Stimulated activated naive B cell treated with anti-CD40 and anti-IgM and Interleukin-4, amounts not matched to agents 10 μg/mL and 1 μg/mL and 100 μg/mL, for 72 hours (primary cell): ENCODE data around the gene TBC1D3B.
A peak's percentile ranks its signal among the peaks of the same experiment; 100 is the strongest.
"Not testable (repeated sequence)": the region's sequence is repeated elsewhere in the genome, so short reads cannot be mapped to it uniquely, and the experiment has no call there.

Source experiments
- ATAC-seq, 2 donors: fragments of 150-1000 bp; cut with Tn5 transposase; replicated peaks; 2 replicates each; pipeline ENCODE4 v1.10.0; 2021; ENCODE audit warnings: moderate library complexity in 1 of 2
- DNase-seq: peaks from one replicate; pipeline ENCODE4 v3.0.0; 2021
- H3K27ac Mint-ChIP-seq: one replicate; pipeline ENCODE4 v1.8.0; 2022; ENCODE audit warnings: mild to moderate bottlenecking, mixed read lengths
- H3K27me3 Mint-ChIP-seq, 2 donors: one replicate each; pipeline ENCODE4 v1.8.0; 2022; ENCODE audit warnings: mixed read lengths in 2 of 2
- H3K36me3 Mint-ChIP-seq, 2 donors: one replicate each; pipeline ENCODE4 v1.8.0; 2022; ENCODE audit warnings: mixed read lengths in 2 of 2, mild to moderate bottlenecking in 1 of 2
- H3K4me1 Mint-ChIP-seq, 2 donors: one replicate each; pipeline ENCODE4 v1.8.0; 2022; ENCODE audit warnings: mixed read lengths in 2 of 2, mild to moderate bottlenecking in 1 of 2
- H3K4me3 Mint-ChIP-seq, 2 donors: one replicate each; pipeline ENCODE4 v1.8.0; 2022; ENCODE audit warnings: mild to moderate bottlenecking in 2 of 2, mixed read lengths in 2 of 2, moderate library complexity in 1 of 2
- H3K9me3 Mint-ChIP-seq, 2 donors: one replicate each; pipeline ENCODE4 v1.8.0; 2022; ENCODE audit warnings: mixed read lengths in 2 of 2, mild to moderate bottlenecking in 1 of 2

TBC1D3B gene

DNA sequence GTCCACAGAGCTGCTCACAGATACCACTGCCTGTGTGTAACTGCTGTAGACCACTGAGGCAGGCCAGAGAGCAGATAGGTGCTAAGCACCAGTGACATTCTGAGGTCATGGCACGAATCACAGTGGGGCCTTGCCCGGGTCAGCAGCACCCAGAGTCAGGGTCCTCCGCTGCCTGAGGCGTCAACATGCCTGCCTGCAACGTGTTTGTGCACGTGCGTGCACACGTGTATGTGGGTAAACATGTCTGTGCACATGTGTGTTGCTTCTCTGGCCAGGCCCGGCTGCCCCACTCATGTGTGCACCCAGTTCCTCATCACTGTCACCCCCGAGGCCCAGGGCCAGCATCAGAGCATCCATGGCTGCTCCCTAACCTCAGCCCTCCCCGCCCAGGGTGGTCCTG lies at the start of gene TBC1D3B:
Gene TBC1D3B (minus strand): TSS at position 101 of the 400 bp plus-strand sequence. CDS start 1,586 bp downstream, outside the sequence.
- not testable (repeated sequence) for H3K4me3 Mint-ChIP-seq, H3K4me1 Mint-ChIP-seq, DNase-seq, H3K27me3 Mint-ChIP-seq, H3K9me3 Mint-ChIP-seq, H3K27ac Mint-ChIP-seq, ATAC-seq, H3K36me3 Mint-ChIP-seq

DNA sequence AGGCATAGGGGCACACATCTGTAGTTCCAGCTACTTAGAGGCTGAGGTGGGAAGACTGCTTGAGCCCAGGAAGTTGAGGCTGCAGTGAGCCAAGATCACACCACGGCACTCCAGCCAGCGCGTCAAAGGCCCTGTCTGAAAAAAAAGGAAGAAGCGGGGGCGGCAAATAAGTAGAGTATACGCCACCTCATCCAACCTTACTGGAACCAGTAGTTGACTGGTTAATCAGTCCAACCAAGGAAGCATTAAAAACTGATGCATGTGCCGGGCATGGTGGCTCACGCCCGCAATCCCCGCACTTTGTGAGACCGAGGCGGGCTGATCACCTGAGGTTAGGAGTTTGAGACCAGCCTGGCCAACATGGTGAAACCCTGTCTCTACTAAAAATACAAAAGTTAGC lies 46.5 kb upstream of the TBC1D3B start:
- not testable (repeated sequence) for H3K9me3 Mint-ChIP-seq, H3K4me1 Mint-ChIP-seq, H3K4me3 Mint-ChIP-seq, ATAC-seq, H3K27me3 Mint-ChIP-seq, H3K27ac Mint-ChIP-seq, H3K36me3 Mint-ChIP-seq, DNase-seq

DNA sequence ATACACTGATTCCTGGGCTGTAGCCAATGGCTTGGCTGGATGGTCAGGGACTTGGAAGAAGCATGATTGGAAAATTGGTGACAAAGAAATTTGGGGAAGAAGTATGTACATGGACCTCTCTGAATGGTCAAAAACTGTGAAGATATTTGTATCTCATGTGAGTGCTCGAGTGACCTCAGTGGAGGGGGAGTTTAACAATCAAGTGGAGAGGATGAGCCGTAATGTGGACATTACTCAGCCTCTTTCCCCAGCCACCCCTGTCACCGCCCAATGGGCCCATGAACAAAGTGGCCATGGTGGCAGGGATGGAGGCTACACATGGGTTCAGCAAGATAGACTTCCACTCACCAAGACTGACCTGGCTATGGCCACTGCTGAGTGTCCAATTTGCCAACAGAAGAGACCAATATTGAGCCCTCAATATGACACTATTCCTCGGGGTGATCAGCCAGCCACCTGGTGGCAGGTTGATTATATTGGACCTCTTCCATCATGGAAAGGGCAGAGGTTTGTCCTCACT lies 45.2 kb upstream of the TBC1D3B start:
- H3K4me1 Mint-ChIP-seq, ATAC-seq, H3K9me3 Mint-ChIP-seq, DNase-seq, H3K27ac Mint-ChIP-seq, H3K4me3 Mint-ChIP-seq: not testable (repeated sequence)
- Mint-ChIP-seq H3K27me3 (peaks cover 5 to 11% of the 10 kb centered on the region in 2 donors), H3K36me3 (peaks cover 10 to 12% of the 10 kb centered on the region in 2 donors)

DNA sequence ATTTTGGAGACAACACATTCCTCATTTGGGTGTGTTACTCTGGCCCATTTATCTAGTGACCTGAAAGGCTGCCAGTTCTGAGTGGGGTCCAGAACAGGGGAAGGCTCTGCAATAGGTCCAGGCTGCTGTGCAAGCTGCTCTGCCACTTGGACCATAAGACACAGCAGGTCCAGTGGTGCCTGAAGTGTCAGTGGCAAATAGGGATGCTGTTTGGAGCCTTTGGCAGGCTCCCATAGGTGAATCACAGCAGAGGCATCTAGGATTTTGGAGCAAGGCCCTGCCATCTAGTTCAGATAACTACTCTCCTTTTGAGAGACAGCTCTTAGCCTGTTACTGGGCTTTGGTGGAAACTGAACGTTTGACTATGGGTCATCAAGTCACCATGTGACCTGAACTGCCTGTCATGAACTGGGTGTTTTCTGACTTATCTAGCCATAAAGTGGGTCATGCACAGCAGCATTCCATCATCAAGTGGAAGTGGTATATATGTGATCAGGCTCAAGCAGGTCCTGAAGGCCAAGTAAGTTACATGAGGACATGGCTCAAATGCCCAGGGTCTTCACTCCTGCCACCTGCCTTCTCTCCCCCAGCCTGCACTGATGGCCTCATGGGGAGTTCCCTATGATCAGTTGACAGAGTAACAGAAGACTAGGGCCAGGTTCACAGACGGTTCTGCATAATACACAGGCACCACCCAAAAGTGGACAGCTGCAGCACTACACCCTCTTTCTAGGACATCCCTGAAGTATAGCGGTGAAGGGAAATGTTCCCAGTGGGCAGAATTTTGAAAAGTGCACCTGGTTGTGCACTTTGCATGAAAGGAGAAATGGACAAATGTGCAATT lies 44.5 kb upstream of the TBC1D3B start:
- ATAC-seq, H3K27ac Mint-ChIP-seq, H3K9me3 Mint-ChIP-seq, H3K4me3 Mint-ChIP-seq, H3K4me1 Mint-ChIP-seq, DNase-seq: not testable (repeated sequence)
- Mint-ChIP-seq H3K27me3 (peaks cover 5 to 11% of the 10 kb centered on the region in 2 donors), H3K36me3 (peaks cover 10 to 12% of the 10 kb centered on the region in 2 donors)

- Mint-ChIP-seq H3K36me3 (peaks cover 10 to 12% of the 10 kb centered on the region in 2 donors), H3K27me3 (peaks cover 5 to 11% of the 10 kb centered on the region in 2 donors)
- H3K27ac Mint-ChIP-seq, H3K4me1 Mint-ChIP-seq, H3K4me3 Mint-ChIP-seq, ATAC-seq, DNase-seq, H3K9me3 Mint-ChIP-seq: not testable (repeated sequence)
These were observed 43.1 kb upstream of the TBC1D3B start for GRCh38 chr17:36219556-36219955.

DNA sequence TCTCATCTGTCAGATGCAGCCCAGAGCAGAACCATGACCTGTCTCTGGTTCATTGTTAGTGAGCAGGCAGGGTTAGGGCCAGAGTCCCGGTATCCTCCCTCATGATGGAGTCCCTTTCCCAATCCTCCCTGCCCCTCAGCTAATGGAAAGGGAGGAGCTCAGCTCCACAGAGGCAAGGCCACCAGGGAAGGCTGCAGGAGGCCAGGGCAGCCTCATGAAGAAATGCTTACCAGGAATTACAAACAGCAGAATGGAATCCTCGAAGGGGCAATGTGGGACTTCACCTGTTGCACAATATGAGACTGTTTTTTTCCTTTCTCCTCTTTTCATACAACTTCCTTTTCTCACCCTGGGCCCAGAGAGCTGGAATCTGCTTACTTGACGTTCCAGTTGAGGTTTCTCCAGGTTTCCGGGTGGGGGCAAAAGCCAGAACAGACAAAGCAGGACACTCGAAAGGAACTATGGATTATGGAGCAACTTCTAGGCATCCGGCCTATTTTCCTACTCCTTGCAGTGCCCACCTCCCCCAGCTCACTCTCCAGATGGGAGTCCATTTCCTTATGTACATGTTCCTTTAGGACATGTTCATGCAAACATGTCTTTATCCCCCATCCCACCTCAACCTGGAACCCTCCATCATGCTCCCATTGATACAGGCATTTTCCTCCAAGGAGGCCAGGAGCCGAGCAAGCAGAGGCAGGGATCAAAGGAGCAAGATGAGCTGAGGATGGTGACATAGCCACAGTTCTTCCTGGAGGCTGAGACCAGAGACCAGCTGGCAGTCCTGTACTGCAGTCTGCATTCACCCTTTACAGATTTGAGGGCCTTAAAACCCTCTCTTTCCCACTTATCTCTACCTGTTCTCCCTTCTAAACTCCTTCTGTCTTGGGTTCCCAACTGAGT lies 39.2 kb upstream of the TBC1D3B start:
- Mint-ChIP-seq H3K4me1 (peaks cover 13 to 32% of the 10 kb centered on the region in 2 donors), H3K27me3 (peaks cover 5 to 11% of the 10 kb centered on the region in 2 donors), H3K36me3 (peaks cover 12 to 13% of the 10 kb centered on the region in 2 donors)
- not testable (repeated sequence) for ATAC-seq, H3K27ac Mint-ChIP-seq, DNase-seq, H3K9me3 Mint-ChIP-seq, H3K4me3 Mint-ChIP-seq

DNA sequence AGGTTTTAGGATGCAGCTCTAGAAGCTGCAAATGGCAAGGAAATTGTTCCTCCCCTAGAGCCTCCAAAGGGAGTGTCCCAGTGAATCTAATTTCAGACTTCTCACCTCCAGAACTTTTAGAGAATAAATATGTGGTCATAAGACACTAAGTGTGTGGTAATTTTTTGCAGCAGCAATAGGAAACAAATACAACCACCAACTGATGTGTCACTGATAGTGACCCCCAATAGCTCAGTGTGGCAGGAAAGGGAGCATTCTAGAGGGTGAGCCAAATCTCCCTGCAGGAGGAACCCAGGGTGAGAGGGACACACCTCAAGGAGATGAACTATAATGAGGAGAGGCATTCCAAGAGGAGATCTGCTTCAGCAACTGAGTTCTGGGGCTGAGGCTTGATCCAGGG lies 38.5 kb upstream of the TBC1D3B start:
- DNase-seq, result no peak
- peaks cover 18 to 39% of the 10 kb centered on the region in 2 donors for H3K4me1 Mint-ChIP-seq
- H3K27me3 Mint-ChIP-seq, result peaks cover 5 to 11% of the 10 kb centered on the region in 2 donors

DNA sequence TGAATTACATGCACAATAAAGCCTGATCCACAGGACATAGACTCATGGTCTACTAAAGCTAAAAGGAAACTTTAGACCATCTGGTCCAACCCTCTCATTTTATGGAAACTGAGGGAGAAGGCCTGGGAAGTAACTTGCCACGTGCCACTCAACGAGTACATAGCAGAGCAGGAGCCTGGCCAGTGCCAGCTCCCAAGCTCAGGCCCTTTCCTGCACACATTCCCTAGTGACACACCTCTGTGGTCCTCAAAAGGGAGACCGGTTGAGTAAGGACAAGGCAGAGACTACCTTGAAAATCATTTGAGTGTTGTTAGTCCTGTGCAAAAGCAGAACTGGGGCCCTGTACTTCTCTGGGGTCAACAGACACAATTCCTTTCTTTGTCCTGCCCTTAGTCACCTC lies 37.3 kb upstream of the TBC1D3B start:
- Mint-ChIP-seq H3K4me3 (no peak overlapping the region), H3K9me3 (peaks cover 4 to 9% of the 10 kb centered on the region in 2 donors), H3K27me3 (peaks cover 5 to 8% of the 10 kb centered on the region in 2 donors), H3K36me3 (peaks cover 8 to 11% of the 10 kb centered on the region in 2 donors), H3K27ac (no peak overlapping the region), H3K4me1 (peaks cover 23 to 46% of the 10 kb centered on the region in 2 donors)
- DNase-seq (no peak), ATAC-seq (no peak)

More for the DNA sequence above, 38.5 kb upstream of the TBC1D3B start:
- Mint-ChIP-seq H3K27ac (no peak overlapping the region), H3K36me3 (peaks cover 12 to 13% of the 10 kb centered on the region in 2 donors), H3K4me3 (no peak overlapping the region), H3K9me3 (peaks cover 5 to 10% of the 10 kb centered on the region in 2 donors)
- ATAC-seq, result no peak

DNA sequence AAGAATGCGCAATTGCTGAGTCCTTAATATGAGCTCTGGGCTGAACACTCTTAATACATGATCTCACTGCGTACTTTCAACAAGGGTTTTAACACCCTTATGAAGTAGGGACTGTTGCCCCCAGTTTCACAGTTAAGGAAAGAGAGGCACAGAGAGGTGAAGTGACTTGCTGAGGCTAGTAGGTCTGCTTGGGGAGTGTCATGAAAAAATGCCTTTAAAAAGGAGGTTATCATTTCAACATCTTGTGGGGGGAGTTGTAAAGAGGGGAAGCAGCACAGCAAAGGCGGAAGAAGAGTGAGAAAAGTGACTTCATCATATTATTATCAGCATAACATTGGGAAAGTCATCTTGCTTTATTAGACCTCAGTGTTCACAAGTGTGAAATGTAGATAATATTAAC lies 36.5 kb upstream of the TBC1D3B start:
- no peak for ATAC-seq
- peaks cover 23 to 46% of the 10 kb centered on the region in 2 donors for H3K4me1 Mint-ChIP-seq
- H3K36me3 Mint-ChIP-seq, result peaks cover 3 to 7% of the 10 kb centered on the region in 2 donors
- peaks cover 0 to 4% of the 10 kb centered on the region in 2 donors for H3K9me3 Mint-ChIP-seq
- no peak for DNase-seq
- no peak overlapping the region for H3K27ac Mint-ChIP-seq
- H3K27me3 Mint-ChIP-seq, result peaks cover 4% of the 10 kb centered on the region in 2 donors
- H3K4me3 Mint-ChIP-seq, result no peak overlapping the region

- no peak overlapping the region for H3K27ac Mint-ChIP-seq
- H3K36me3 Mint-ChIP-seq, result peaks cover 0 to 3% of the 10 kb centered on the region in 2 donors
- H3K4me1 Mint-ChIP-seq, result peaks cover 25 to 50% of the 10 kb centered on the region in 2 donors
- no peaks in the 10 kb centered on the region for H3K9me3 Mint-ChIP-seq
- no peak for ATAC-seq
- peak overlapping the region; percentile 62 to 77 for H3K4me3 Mint-ChIP-seq
- no peaks in the 10 kb centered on the region for H3K27me3 Mint-ChIP-seq
- no peak for DNase-seq
These were observed 35.8 kb upstream of the TBC1D3B start for GRCh38 chr17:36212272-36212605.

GRCh38 chr17:36211484-36212271 lies 35.2 kb upstream of the TBC1D3B start:
- peak in 1 of 2 donors; percentile 26 for ATAC-seq
- H3K4me1 Mint-ChIP-seq, result peaks cover 30 to 56% of the 10 kb centered on the region in 2 donors
- H3K4me3 Mint-ChIP-seq, result peak overlapping the region; percentile 62 to 77
- not testable (repeated sequence) for H3K36me3 Mint-ChIP-seq, H3K27me3 Mint-ChIP-seq, H3K9me3 Mint-ChIP-seq, DNase-seq
- H3K27ac Mint-ChIP-seq, result peak overlapping the region; percentile 16

GRCh38 chr17:36210439-36211211 lies 34.2 kb upstream of the TBC1D3B start, which contains the start of gene CCL4L2:
Gene CCL4L2 (plus strand): TSS chr17:36211063.
- H3K27me3 Mint-ChIP-seq, H3K9me3 Mint-ChIP-seq, H3K36me3 Mint-ChIP-seq: not testable (repeated sequence)
- peak within 1 kb of the TSS; percentile 31 for H3K27ac Mint-ChIP-seq
- ATAC-seq (peak; percentile 85 to 92), DNase-seq (peak; percentile 63)
- peaks cover 41 to 66% of the 10 kb centered on the region in 2 donors for H3K4me1 Mint-ChIP-seq
- H3K4me3 Mint-ChIP-seq, result peak within 1 kb of the TSS; percentile 62 to 77

DNA sequence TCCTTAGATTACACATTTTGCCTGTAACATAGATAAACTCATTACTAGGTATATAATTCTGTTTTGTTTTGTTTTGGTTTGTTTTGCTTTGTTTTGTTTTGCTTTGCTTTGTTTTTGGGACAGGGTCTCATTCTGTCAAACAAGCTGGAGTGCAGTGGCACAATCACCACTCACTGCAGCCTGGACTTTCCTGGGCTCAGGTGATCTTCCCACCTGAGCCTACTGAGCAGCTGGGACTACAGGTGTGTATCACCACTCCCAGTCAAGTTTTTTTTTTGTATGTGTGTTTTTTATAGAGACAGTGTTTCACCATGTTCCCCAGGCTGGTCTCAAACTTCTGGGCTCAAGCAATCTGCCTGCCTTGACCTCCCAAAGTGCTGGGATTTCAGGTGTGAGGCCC lies 33.1 kb upstream of the TBC1D3B start:
- peaks cover 0 to 3% of the 10 kb centered on the region in 2 donors for H3K36me3 Mint-ChIP-seq
- H3K27me3 Mint-ChIP-seq, result no peaks in the 10 kb centered on the region
- H3K4me1 Mint-ChIP-seq, result peaks cover 44 to 65% of the 10 kb centered on the region in 2 donors
- no peak for ATAC-seq
- DNase-seq, result no peak
- no peak overlapping the region for H3K4me3 Mint-ChIP-seq
- H3K9me3 Mint-ChIP-seq, result no peaks in the 10 kb centered on the region
- no peak overlapping the region for H3K27ac Mint-ChIP-seq
